Mammary epithelial cell (primary cell): ENCODE results near the gene OR9Q1.

ENCODE experiments used
- CTCF ChIP-seq, 2 donors: IDR thresholded peaks in 1 of 2; conservative IDR thresholded peaks in 1 of 2; 2 replicates each; pipeline ENCODE4 v1.5.1; 2011 to 2012; ENCODE audit warnings: inconsistent platforms in 2 of 2, low read length in 2 of 2, mild to moderate bottlenecking in 2 of 2, control low read depth in 1 of 2, low read depth in 1 of 2; ENCODE audit not compliant: insufficient read depth in 1 of 2; ENCODE audit errors: extremely low read depth in 1 of 2
- EZH2 ChIP-seq: IDR thresholded peaks from 2 replicates; pipeline ENCODE4 v1.6.1; 2012; ENCODE audit warnings: low read length, inconsistent platforms, borderline replicate concordance

GRCh38 chr11:58004664-58005063 lies 19.0 kb upstream of the OR9Q1 start:
- TF ChIP-seq CTCF (conservative IDR thresholded peaks at IDR 0.05 in 1 of 2, IDR thresholded peaks at IDR 0.05 in 1 of 2; ENCODE audit: extremely low read depth in 1 of 2, insufficient read depth in 1 of 2, low read depth in 1 of 2, low read length in 2 of 2) (no peak), EZH2 (no peak)
